HG03060 (cell line): Measurements from ENCODE around the gene GPATCH1.
A peak's percentile ranks its signal among the peaks of the same experiment; 100 is the strongest.
"Not testable (repeated sequence)": the region's sequence is repeated elsewhere in the genome, so short reads cannot be mapped to it uniquely, and the experiment has no call there.

ENCODE experiments used
- ATAC-seq: cut with Tn5 transposase; IDR thresholded peaks from one replicate; pipeline ENCODE4 v1.9.1; 2021; ENCODE audit warnings: low read depth, moderate number of reproducible peaks; ENCODE audit not compliant: unreplicated experiment

GPATCH1 gene

GRCh38 chr19:33156334-33156733 is 75.4 kb downstream of the GPATCH1 start:
- no peak for ATAC-seq

- ATAC-seq: no peak
These were observed 76.9 kb downstream of the GPATCH1 start for GRCh38 chr19:33157906-33158305.

- no peak for ATAC-seq
These were observed 77.4 kb downstream of the GPATCH1 start for GRCh38 chr19:33158365-33158764.

GRCh38 chr19:33159149-33159548 is 78.2 kb downstream of the GPATCH1 start:
- no peak for ATAC-seq

GRCh38 chr19:33159893-33160292 is 78.9 kb downstream of the GPATCH1 start:
- no peak for ATAC-seq

GRCh38 chr19:33161201-33161600 is 80.2 kb downstream of the GPATCH1 start:
- no peak for ATAC-seq

GRCh38 chr19:33163481-33163880 is 82.5 kb downstream of the GPATCH1 start:
- ATAC-seq: no peak

GRCh38 chr19:33166037-33166436 is 85.1 kb downstream of the GPATCH1 start:
- ATAC-seq: not testable (repeated sequence)

- no peak for ATAC-seq
These were observed 86.5 kb downstream of the GPATCH1 start for GRCh38 chr19:33167438-33167837.

- no peak for ATAC-seq
These were observed 87.5 kb downstream of the GPATCH1 start for GRCh38 chr19:33168528-33168927.

GRCh38 chr19:33171222-33171795 is 90.3 kb downstream of the GPATCH1 start:
- ATAC-seq: no peak

GRCh38 chr19:33171916-33172359 is 91.0 kb downstream of the GPATCH1 start:
- ATAC-seq: no peak

GRCh38 chr19:33174186-33174585 is 93.2 kb downstream of the GPATCH1 start:
- no peak for ATAC-seq

GRCh38 chr19:33175156-33175782 is 94.3 kb downstream of the GPATCH1 start:
- ATAC-seq: no peak

- no peak for ATAC-seq
These were observed 95.1 kb downstream of the GPATCH1 start for GRCh38 chr19:33175886-33176669.

GRCh38 chr19:33176670-33177416 is 95.9 kb downstream of the GPATCH1 start:
- ATAC-seq: peak; percentile 75

- ATAC-seq: peak; percentile 12
These were observed 96.5 kb downstream of the GPATCH1 start for GRCh38 chr19:33177417-33177979.
